GM13976 (cell line): ENCODE results near the gene COL20A1.
"Not testable (repeated sequence)": the region's sequence is repeated elsewhere in the genome, so short reads cannot be mapped to it uniquely, and the experiment has no call there.

ENCODE experiments used
- DNase-seq: peaks from one replicate; pipeline ENCODE4 v3.0.0; 2012; ENCODE audit warnings: low spot score
- CTCF ChIP-seq: IDR thresholded peaks from 2 replicates; pipeline ENCODE4 v1.5.1; 2012; ENCODE audit warnings: borderline replicate concordance, mild to moderate bottlenecking; ENCODE audit not compliant: insufficient read depth; ENCODE audit errors: extremely low read depth, missing control alignments, control extremely low read depth
- in situ Hi-C: fragments of 300-500 bp; cut with MboI; formaldehyde crosslinking; loops from one replicate; pipeline ENCODE4 v1.12.0; 2022; ENCODE audit warnings: low sequenced_read_pairs, mixed read lengths, inconsistent platforms; ENCODE audit not compliant: unreplicated experiment

Gene COL20A1

GRCh38 chr20:63301671-63302070 lies 8.7 kb downstream of the COL20A1 start:
- no peak for TF ChIP-seq CTCF
- DNase-seq: no peak
- in situ Hi-C loops: no loop called here

- in situ Hi-C loops: no loop called here
- no peak for DNase-seq
- no peak for TF ChIP-seq CTCF
Observed at GRCh38 chr20:63303095-63303666, 10.2 kb downstream of the COL20A1 start.

GRCh38 chr20:63305393-63305792 lies 12.4 kb downstream of the COL20A1 start:
- no peak for TF ChIP-seq CTCF
- in situ Hi-C loops: no loop called here
- DNase-seq: no peak

GRCh38 chr20:63305933-63306672 lies 13.1 kb downstream of the COL20A1 start:
- in situ Hi-C loops, DNase-seq: not testable (repeated sequence)

GRCh38 chr20:63306673-63307537 lies 13.9 kb downstream of the COL20A1 start:
- in situ Hi-C loops: no loop called here
- no peak for TF ChIP-seq CTCF
- no peak for DNase-seq

- TF ChIP-seq CTCF: no peak
- DNase-seq: no peak
- in situ Hi-C loops: no loop called here
Observed at GRCh38 chr20:63307538-63308217, 14.7 kb downstream of the COL20A1 start.
